ENCODE results near the gene FAXDC2. TPM values are rescaled to one million over a fixed set of nuclear protein-coding genes. Genes with fewer than 3 reads are reported as not detected.
"Not testable (repeated sequence)": the region's sequence is repeated elsewhere in the genome, so short reads cannot be mapped to it uniquely, and the experiment has no call there.

The FAXDC2 gene
- polyA plus RNA-seq, 1 experiment, result 13.6 TPM

DNA sequence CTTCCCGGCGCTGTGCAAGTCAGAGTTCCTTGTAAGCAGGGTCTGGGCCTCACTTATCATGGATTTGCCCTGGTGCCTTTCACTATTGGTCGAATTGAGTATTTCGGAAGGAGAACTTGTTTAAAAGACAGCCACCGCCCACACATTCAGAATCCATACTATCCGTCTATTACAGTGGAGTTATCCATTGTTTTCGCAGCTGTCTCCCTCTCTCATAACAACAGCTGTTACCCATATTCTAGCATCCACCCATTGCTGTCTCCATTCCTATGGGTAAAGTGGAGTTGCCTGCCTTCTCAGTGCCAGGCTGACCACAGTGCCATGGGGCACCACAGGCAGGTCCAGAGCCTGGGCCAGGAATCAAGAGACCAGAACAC lies 20.2 kb downstream of the FAXDC2 start:
- no peak for DNase-seq (ENCODE audit: low read depth)
- H3K4me3 ChIP-seq (ENCODE audit: low read depth, low read length), result no peak overlapping the region
- TF ChIP-seq, protein P1, sequence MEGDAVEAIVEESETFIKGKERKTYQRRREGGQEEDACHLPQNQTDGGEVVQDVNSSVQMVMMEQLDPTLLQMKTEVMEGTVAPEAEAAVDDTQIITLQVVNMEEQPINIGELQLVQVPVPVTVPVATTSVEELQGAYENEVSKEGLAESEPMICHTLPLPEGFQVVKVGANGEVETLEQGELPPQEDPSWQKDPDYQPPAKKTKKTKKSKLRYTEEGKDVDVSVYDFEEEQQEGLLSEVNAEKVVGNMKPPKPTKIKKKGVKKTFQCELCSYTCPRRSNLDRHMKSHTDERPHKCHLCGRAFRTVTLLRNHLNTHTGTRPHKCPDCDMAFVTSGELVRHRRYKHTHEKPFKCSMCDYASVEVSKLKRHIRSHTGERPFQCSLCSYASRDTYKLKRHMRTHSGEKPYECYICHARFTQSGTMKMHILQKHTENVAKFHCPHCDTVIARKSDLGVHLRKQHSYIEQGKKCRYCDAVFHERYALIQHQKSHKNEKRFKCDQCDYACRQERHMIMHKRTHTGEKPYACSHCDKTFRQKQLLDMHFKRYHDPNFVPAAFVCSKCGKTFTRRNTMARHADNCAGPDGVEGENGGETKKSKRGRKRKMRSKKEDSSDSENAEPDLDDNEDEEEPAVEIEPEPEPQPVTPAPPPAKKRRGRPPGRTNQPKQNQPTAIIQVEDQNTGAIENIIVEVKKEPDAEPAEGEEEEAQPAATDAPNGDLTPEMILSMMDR (IDR thresholded peaks at IDR 0.05; ENCODE audit: insufficient read depth, low read depth, low read length), result no peak
- H3K36me3 ChIP-seq (ENCODE audit: control insufficient read depth, insufficient read depth, low read length), result peaks cover 2% of the 10 kb centered on the region
- ChIA-PET POLR2A (interaction anchor here (0.6 kb wide), 1 partner anchor 39 kb away, joined by 23 read pairs; no protein-coding TSS in a partner anchor), CTCF (interaction anchor here (0.9 to 1.1 kb wide), 2 partner anchors 16 to 180 kb away, joined by 3 read pairs; no protein-coding TSS in a partner anchor)
- H3K27me3 ChIP-seq (ENCODE audit: control insufficient read depth, insufficient read depth, low read length), result no peaks in the 10 kb centered on the region

DNA sequence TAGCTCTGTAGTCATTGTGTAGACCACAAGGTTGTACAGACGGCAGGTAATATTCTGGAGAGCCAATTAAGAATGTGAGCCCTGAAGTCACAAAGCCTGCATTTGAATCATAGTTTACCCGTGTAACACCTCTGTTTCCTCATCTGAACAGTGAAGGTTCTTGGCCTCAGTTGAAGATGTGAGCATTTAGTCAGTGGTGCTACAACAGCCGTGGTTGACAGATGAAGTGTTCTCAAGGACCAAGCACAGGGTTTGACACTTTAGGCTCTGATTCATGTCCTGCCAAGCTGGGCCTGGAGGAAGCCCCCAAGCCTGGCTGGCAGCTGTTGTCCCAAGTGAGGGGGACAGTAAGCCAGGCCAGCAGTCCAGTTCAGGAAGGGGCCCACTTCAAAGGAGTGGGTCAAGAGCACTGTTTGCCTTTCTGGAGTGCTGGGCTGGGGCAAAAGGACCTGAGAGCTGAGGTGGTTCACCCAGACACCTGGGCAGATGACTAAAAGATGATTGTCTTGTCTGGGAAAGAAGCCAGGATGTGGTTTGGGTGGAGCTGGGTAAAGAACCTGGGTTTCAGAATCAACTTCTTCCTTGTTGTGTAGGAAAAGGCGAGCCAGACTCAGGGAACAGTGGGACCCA lies 20.7 kb downstream of the FAXDC2 start:
- H3K27me3 ChIP-seq (ENCODE audit: control insufficient read depth, insufficient read depth, low read length), result no peaks in the 10 kb centered on the region
- H3K36me3 ChIP-seq (ENCODE audit: control insufficient read depth, insufficient read depth, low read length), result peaks cover 2% of the 10 kb centered on the region
- POLR2A ChIA-PET, result no interaction called here
- TF ChIP-seq, protein P1 (IDR thresholded peaks at IDR 0.05; ENCODE audit: insufficient read depth, low read depth, low read length), result no peak
- CTCF ChIA-PET, result interaction anchor here (0.6 to 1.1 kb wide), 4 partner anchors 16 to 183 kb away, joined by 3 read pairs; no protein-coding TSS in a partner anchor
- no peak for DNase-seq (ENCODE audit: low read depth)
- no peak overlapping the region for H3K4me3 ChIP-seq (ENCODE audit: low read depth, low read length)

DNA sequence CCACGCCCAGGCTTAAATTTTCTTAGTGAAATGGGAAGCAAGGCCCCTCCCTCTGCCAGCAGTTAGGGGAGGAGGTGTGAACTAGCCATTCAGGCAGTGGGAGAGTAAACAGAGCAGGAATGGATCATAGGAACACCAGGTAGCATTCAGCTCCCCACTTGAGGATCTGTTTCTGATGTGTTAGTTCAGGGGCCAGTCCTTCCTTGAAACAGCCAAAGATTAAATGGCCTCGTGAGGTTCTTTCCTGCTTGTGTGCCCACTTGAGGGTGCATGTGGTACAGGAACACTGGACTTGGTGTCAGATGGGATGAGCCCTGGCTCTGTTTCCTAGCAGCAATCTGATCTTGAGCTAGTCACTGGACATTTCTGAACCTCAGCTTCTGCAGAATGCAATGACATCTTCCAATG lies 21.2 kb downstream of the FAXDC2 start:
- no peaks in the 10 kb centered on the region for H3K27me3 ChIP-seq (ENCODE audit: control insufficient read depth, insufficient read depth, low read length)
- no peak for DNase-seq (ENCODE audit: low read depth)
- ChIA-PET CTCF (interaction anchor here (0.6 to 1.1 kb wide), 4 partner anchors 15 to 183 kb away, joined by 3 read pairs; no protein-coding TSS in a partner anchor), POLR2A (interaction anchor here (0.7 kb wide), 1 partner anchor 509 kb away, joined by 3 read pairs; no protein-coding TSS in a partner anchor)
- H3K36me3 ChIP-seq (ENCODE audit: control insufficient read depth, insufficient read depth, low read length), result peaks cover 3% of the 10 kb centered on the region
- H3K4me3 ChIP-seq (ENCODE audit: low read depth, low read length), result no peak overlapping the region
- TF ChIP-seq, protein P1 (IDR thresholded peaks at IDR 0.05; ENCODE audit: insufficient read depth, low read depth, low read length), result no peak

DNA sequence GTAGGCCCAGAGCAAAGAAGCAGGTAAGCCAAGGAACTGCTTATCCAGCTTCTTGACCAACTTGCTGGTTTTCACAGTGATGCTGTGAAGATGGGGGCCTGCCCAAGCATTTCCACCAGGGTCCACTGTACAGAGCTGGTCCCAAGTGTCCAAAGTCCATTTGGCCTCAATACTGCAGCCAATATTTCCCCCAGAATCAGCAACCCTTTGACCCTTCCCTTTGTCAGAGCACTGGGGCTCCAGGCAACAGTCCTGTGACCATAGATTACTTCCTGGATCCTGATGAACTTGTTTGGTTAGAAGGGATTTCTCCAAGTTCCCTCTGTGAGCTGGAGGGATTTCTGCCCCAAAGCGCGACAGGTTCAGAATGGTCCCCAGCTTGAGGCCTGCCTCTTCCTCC lies 26.3 kb downstream of the FAXDC2 start:
- POLR2A ChIA-PET, result no interaction called here
- CTCF ChIA-PET, result interaction anchor here (0.8 to 1.1 kb wide), 2 partner anchors 10 to 43 kb away, joined by 3 read pairs; no protein-coding TSS in a partner anchor
- Histone ChIP-seq H3K27me3 (ENCODE audit: control insufficient read depth, insufficient read depth, low read length) (no peaks in the 10 kb centered on the region), H3K4me3 (ENCODE audit: low read depth, low read length) (no peak overlapping the region), H3K36me3 (ENCODE audit: control insufficient read depth, insufficient read depth, low read length) (peaks cover 19% of the 10 kb centered on the region)
- no peak for DNase-seq (ENCODE audit: low read depth)
- TF ChIP-seq, protein P1 (IDR thresholded peaks at IDR 0.05; ENCODE audit: insufficient read depth, low read depth, low read length), result no peak

DNA sequence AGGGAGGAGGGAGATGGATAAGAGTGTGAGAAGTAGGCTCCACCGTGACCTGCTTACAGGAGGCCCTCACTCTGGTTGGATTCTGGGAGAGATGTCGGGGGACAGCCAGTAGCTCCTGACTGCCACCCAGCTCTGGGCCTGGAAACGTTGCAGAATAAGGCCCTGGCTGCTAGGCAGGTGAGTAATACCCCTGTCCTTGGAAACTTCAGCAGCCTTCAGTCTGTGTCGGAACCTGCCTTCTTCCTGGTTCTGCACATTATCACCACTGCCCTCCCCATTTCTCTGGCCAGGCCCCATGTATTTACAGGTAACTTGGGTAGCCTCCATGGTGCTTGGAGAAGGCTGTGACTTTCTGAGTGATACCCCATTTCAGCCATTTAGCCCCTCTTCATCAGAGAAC lies 26.8 kb downstream of the FAXDC2 start:
- POLR2A ChIA-PET, result no interaction called here
- CTCF ChIA-PET, result interaction anchor here (0.8 to 2.1 kb wide), 3 partner anchors 10 to 173 kb away, joined by 3 to 9 read pairs (median 3); no protein-coding TSS in a partner anchor
- TF ChIP-seq, protein P1 (IDR thresholded peaks at IDR 0.05; ENCODE audit: insufficient read depth, low read depth, low read length), result no peak
- Histone ChIP-seq H3K27me3 (ENCODE audit: control insufficient read depth, insufficient read depth, low read length) (no peaks in the 10 kb centered on the region), H3K4me3 (ENCODE audit: low read depth, low read length) (no peak overlapping the region), H3K36me3 (ENCODE audit: control insufficient read depth, insufficient read depth, low read length) (peaks cover 19% of the 10 kb centered on the region)
- DNase-seq (ENCODE audit: low read depth), result no peak

DNA sequence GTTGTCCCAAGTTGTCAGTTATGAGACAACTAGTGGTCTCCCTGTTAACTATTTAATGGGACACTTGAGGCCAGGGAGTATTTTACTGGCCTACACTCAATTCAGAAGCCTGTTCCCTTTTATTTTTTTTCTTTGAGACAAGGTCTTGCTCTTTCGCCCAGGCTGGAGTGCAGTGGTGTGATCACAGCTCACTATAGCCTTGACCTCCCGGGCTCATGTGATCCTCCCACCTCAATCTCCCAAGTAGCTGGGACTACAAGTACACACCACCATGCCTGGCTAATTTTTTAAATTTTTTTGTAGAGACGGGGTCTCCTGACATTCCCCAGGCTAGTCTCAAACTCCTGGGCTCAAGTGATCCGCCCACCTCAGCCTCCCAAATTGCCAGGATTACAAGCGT lies 27.5 kb downstream of the FAXDC2 start:
- DNase-seq (ENCODE audit: low read depth); POLR2A ChIA-PET; H3K27me3 ChIP-seq (ENCODE audit: control insufficient read depth, insufficient read depth, low read length); H3K4me3 ChIP-seq (ENCODE audit: low read depth, low read length): not testable (repeated sequence)
- peaks cover 19% of the 10 kb centered on the region for H3K36me3 ChIP-seq (ENCODE audit: control insufficient read depth, insufficient read depth, low read length)
- CTCF ChIA-PET, result interaction anchor here (2.1 kb wide), 1 partner anchor 172 kb away, joined by 9 read pairs; no protein-coding TSS in a partner anchor

Measured in BJ (cell line).